ENCODE data around the gene SHANK1.
A peak's percentile ranks its signal among the peaks of the same experiment; 100 is the strongest.

SHANK1 gene

GRCh38 chr19:50658441-50659317 is 60.9 kb downstream of the SHANK1 start:
- peak; percentile 67 for DNase-seq

- peak; percentile 98 for DNase-seq
Measured at GRCh38 chr19:50657712-50658440, 61.7 kb downstream of the SHANK1 start.

- no peak for DNase-seq
Measured at GRCh38 chr19:50657222-50657669, 62.4 kb downstream of the SHANK1 start.

- no peak for DNase-seq
Measured at GRCh38 chr19:50654882-50655281, 64.7 kb downstream of the SHANK1 start.

- DNase-seq = no peak
Measured at GRCh38 chr19:50652722-50653121, 66.9 kb downstream of the SHANK1 start.

GRCh38 chr19:50651174-50651573 is 68.4 kb downstream of the SHANK1 start:
- no peak for DNase-seq

GRCh38 chr19:50649433-50650391 is 69.9 kb downstream of the SHANK1 start, which contains the start of gene C19orf81:
C19orf81 (plus strand) TSS chr19:50649445; CDS start chr19:50649445, 0 bp downstream.
- peak; percentile 12 for DNase-seq

GRCh38 chr19:50648659-50649058 is 70.9 kb downstream of the SHANK1 start:
- no peak for DNase-seq

- no peak for DNase-seq
Measured at GRCh38 chr19:50647879-50648615, 71.6 kb downstream of the SHANK1 start.

GRCh38 chr19:50646074-50646807 is 73.4 kb downstream of the SHANK1 start:
- peak; percentile 64 for DNase-seq

- no peak for DNase-seq
Measured at GRCh38 chr19:50645107-50645506, 74.5 kb downstream of the SHANK1 start.

- no peak for DNase-seq
Measured at GRCh38 chr19:50644315-50644915, 75.2 kb downstream of the SHANK1 start.

- DNase-seq = no peak
Measured at GRCh38 chr19:50640368-50640767, 79.2 kb downstream of the SHANK1 start.

- DNase-seq = peak; percentile 35
Measured at GRCh38 chr19:50639121-50640112, 80.2 kb downstream of the SHANK1 start, which contains the start of gene SYT3. SYT3 (minus strand) TSS chr19:50639881; CDS start chr19:50637411, 2,470 bp downstream.

- no peak for DNase-seq
Measured at GRCh38 chr19:50638600-50638999, 81.0 kb downstream of the SHANK1 start.

GRCh38 chr19:50636317-50637085 is 83.1 kb downstream of the SHANK1 start:
- DNase-seq = no peak

GRCh38 chr19:50633973-50634372 is 85.6 kb downstream of the SHANK1 start:
- no peak for DNase-seq

GRCh38 chr19:50633359-50633758 is 86.2 kb downstream of the SHANK1 start:
- no peak for DNase-seq

Data from fibroblast of skin of scalp (primary cell).